Stimulated activated naive CD8-positive, alpha-beta T cell treated with anti-CD3 and anti-CD28 coated beads, Interleukin-15, Interleukin-2, amounts not matched to agents 100 U/mL and 50 U/mL, for 24 hours (primary cell): ENCODE data around the gene ZSCAN20.

Experiments used
- ATAC-seq: fragments of 150-1000 bp; cut with Tn5 transposase; one replicate; pipeline ENCODE4 v1.10.0; 2021
- DNase-seq: peaks from one replicate; pipeline ENCODE4 v3.0.0; 2021

ZSCAN20 gene

GRCh38 chr1:33443705-33444180 lies 28.7 kb upstream of the ZSCAN20 start:
- DNase-seq (no peak), ATAC-seq (no peak)

- DNase-seq, result no peak
- no peak for ATAC-seq
Observed at GRCh38 chr1:33445108-33445507, 27.3 kb upstream of the ZSCAN20 start.

GRCh38 chr1:33446590-33446989 lies 25.9 kb upstream of the ZSCAN20 start:
- DNase-seq, result no peak
- peak; percentile 57 for ATAC-seq

GRCh38 chr1:33454646-33455282 lies 17.7 kb upstream of the ZSCAN20 start:
- ATAC-seq (no peak), DNase-seq (no peak)

GRCh38 chr1:33455539-33456501 lies 16.6 kb upstream of the ZSCAN20 start:
- DNase-seq (peak; percentile 33), ATAC-seq (peak; percentile 72)

GRCh38 chr1:33456502-33456886 lies 16.0 kb upstream of the ZSCAN20 start:
- ATAC-seq (no peak), DNase-seq (no peak)

- DNase-seq (no peak), ATAC-seq (no peak)
Observed at GRCh38 chr1:33459691-33460090, 12.8 kb upstream of the ZSCAN20 start.

GRCh38 chr1:33460144-33460543 lies 12.3 kb upstream of the ZSCAN20 start:
- no peak for ATAC-seq

GRCh38 chr1:33460947-33461629 lies 11.4 kb upstream of the ZSCAN20 start:
- ATAC-seq (no peak), DNase-seq (no peak)

More at GRCh38 chr1:33460144-33460543, 12.3 kb upstream of the ZSCAN20 start:
- DNase-seq, result no peak

- no peak for DNase-seq
- ATAC-seq, result no peak
Observed at GRCh38 chr1:33462405-33463164, 9.9 kb upstream of the ZSCAN20 start.

GRCh38 chr1:33464552-33464951 lies 7.9 kb upstream of the ZSCAN20 start:
- DNase-seq, result no peak
- no peak for ATAC-seq

GRCh38 chr1:33465316-33465715 lies 7.1 kb upstream of the ZSCAN20 start:
- no peak for ATAC-seq
- no peak for DNase-seq

GRCh38 chr1:33466159-33466558 lies 6.3 kb upstream of the ZSCAN20 start:
- ATAC-seq, result no peak

GRCh38 chr1:33468011-33468410 lies 4.4 kb upstream of the ZSCAN20 start:
- ATAC-seq (no peak), DNase-seq (no peak)

More at GRCh38 chr1:33466159-33466558, 6.3 kb upstream of the ZSCAN20 start:
- no peak for DNase-seq

GRCh38 chr1:33468531-33468930 lies 3.9 kb upstream of the ZSCAN20 start:
- DNase-seq, result no peak
- no peak for ATAC-seq

- DNase-seq (no peak), ATAC-seq (no peak)
Observed at GRCh38 chr1:33468967-33469366, 3.5 kb upstream of the ZSCAN20 start.

- DNase-seq (no peak), ATAC-seq (no peak)
Observed at GRCh38 chr1:33469691-33470090, 2.8 kb upstream of the ZSCAN20 start.

- peak; percentile 47 for ATAC-seq
- DNase-seq, result peak; percentile 62
Observed at GRCh38 chr1:33470495-33471012, 1.9 kb upstream of the ZSCAN20 start.

GRCh38 chr1:33471416-33471815 lies 1.0 kb upstream of the ZSCAN20 start:
- ATAC-seq (no peak), DNase-seq (no peak)

- DNase-seq (no peak), ATAC-seq (no peak)
Observed at GRCh38 chr1:33473900-33474299, 1.5 kb downstream of the ZSCAN20 start.

- ATAC-seq (no peak), DNase-seq (no peak)
Observed at GRCh38 chr1:33477451-33477850, 5.0 kb downstream of the ZSCAN20 start.

- no peak for DNase-seq
Observed at GRCh38 chr1:33482412-33482811, 10.0 kb downstream of the ZSCAN20 start.

More at GRCh38 chr1:33482412-33482811, 10.0 kb downstream of the ZSCAN20 start:
- no peak for ATAC-seq
